Omental fat pad (tissue), 4 donors: Measurements from ENCODE around the gene NPR2. TPM values are rescaled to one million over a fixed set of nuclear protein-coding genes. Genes with fewer than 3 reads are reported as not detected.

ENCODE experiments used
- ATAC-seq: fragments of 150-250 bp; one replicate; pipeline ENCODE4 v1.9.1; 2016; ENCODE audit warnings: mild to moderate bottlenecking, moderate library complexity; ENCODE audit not compliant: low FRiP score
- DNase-seq: peaks from one replicate; pipeline ENCODE4 v3.0.0-alpha.2; 2019; ENCODE audit warnings: low spot score
- CTCF ChIP-seq, 3 donors: fragments of 450-650 bp; IDR thresholded peaks; one replicate each; pipeline ENCODE4 v1.5.1; 2016 to 2017; ENCODE audit warnings: antibody characterized with exemption in 3 of 3, mild to moderate bottlenecking in 3 of 3, moderate library complexity in 2 of 3
- total RNA-seq, 4 donors: library from RNA; depleted of rRNA; stranded (reverse); fragments of >200 nt; gene quantifications; one replicate each; pipeline ENCODE4 v1.1.0, GENCODE V29; 2016

The NPR2 gene
- total RNA-seq: 10 to 100 TPM; 13.7 to 28.2 (median 24.3) TPM

GRCh38 chr9:35791297-35791921 is at the start of gene NPR2:
Gene NPR2, plus strand, starts transcription at chr9:35791591. Its CDS starts 818 bp downstream, at chr9:35792409.
- no peak for TF ChIP-seq CTCF (IDR thresholded peaks at IDR 0.05)
- DNase-seq (no peak), ATAC-seq (peak; percentile 60)

GRCh38 chr9:35741740-35742139 is 49.7 kb upstream of the NPR2 start:
- no peak for TF ChIP-seq CTCF (IDR thresholded peaks at IDR 0.05)
- ATAC-seq (no peak), DNase-seq (no peak)

GRCh38 chr9:35743452-35743851 is 47.9 kb upstream of the NPR2 start:
- ATAC-seq: no peak
- no peak for DNase-seq
- TF ChIP-seq CTCF (IDR thresholded peaks at IDR 0.05): no peak

GRCh38 chr9:35743880-35744518 is 47.4 kb upstream of the NPR2 start:
- ATAC-seq (no peak), DNase-seq (no peak)
- no peak for TF ChIP-seq CTCF (IDR thresholded peaks at IDR 0.05)

- ATAC-seq (no peak), DNase-seq (no peak)
- no peak for TF ChIP-seq CTCF (IDR thresholded peaks at IDR 0.05)
Measured at GRCh38 chr9:35745569-35745968, 45.8 kb upstream of the NPR2 start.

- no peak for TF ChIP-seq CTCF (IDR thresholded peaks at IDR 0.05)
- DNase-seq (no peak), ATAC-seq (no peak)
Measured at GRCh38 chr9:35746583-35746982, 44.8 kb upstream of the NPR2 start.
